GM06990 (cell line): ENCODE results near the gene PTK7.

Source experiments
- DNase-seq: peaks from one replicate; pipeline ENCODE4 v3.0.0-alpha.2; 2011; ENCODE audit not compliant: insufficient read length; ENCODE audit errors: extremely low read depth
- H3K27me3 ChIP-seq: replicated peaks from 2 replicates; pipeline ENCODE4 v1.6.0; 2011; ENCODE audit warnings: low read length; ENCODE audit not compliant: control insufficient read depth, insufficient read depth
- H3K36me3 ChIP-seq: 2 replicates; pipeline ENCODE4 v1.5.1; 2011; ENCODE audit warnings: low read length; ENCODE audit not compliant: control insufficient read depth, insufficient read depth
- H3K4me3 ChIP-seq: replicated peaks from 2 replicates; pipeline ENCODE4 v1.5.1; 2011; ENCODE audit warnings: low read depth, mild to moderate bottlenecking, control low read depth, low read length
- CTCF ChIP-seq: IDR thresholded peaks from 2 replicates; pipeline ENCODE4 v1.5.1; 2011; ENCODE audit warnings: low read length, control low read depth, mild to moderate bottlenecking, inconsistent platforms; ENCODE audit not compliant: insufficient read depth, poor library complexity, severe bottlenecking

The PTK7 gene

GRCh38 chr6:43185391-43185985, 109.4 kb downstream of the PTK7 start:
- no peak for TF ChIP-seq CTCF
- Histone ChIP-seq H3K27me3 (no peaks in the 10 kb centered on the region), H3K36me3 (peaks cover 20% of the 10 kb centered on the region), H3K4me3 (no peak overlapping the region)
- no peak for DNase-seq

- Histone ChIP-seq H3K36me3 (peaks cover 19% of the 10 kb centered on the region), H3K27me3 (no peaks in the 10 kb centered on the region), H3K4me3 (no peak overlapping the region)
- no peak for TF ChIP-seq CTCF
- no peak for DNase-seq
Measured at GRCh38 chr6:43186019-43186418, 109.9 kb downstream of the PTK7 start.

GRCh38 chr6:43186706-43187105, 110.6 kb downstream of the PTK7 start:
- Histone ChIP-seq H3K36me3 (peaks cover 18% of the 10 kb centered on the region), H3K4me3 (no peak overlapping the region), H3K27me3 (no peaks in the 10 kb centered on the region)
- no peak for DNase-seq
- no peak for TF ChIP-seq CTCF

GRCh38 chr6:43187821-43188220, 111.7 kb downstream of the PTK7 start:
- Histone ChIP-seq H3K4me3 (no peak overlapping the region), H3K36me3 (peaks cover 20% of the 10 kb centered on the region), H3K27me3 (no peaks in the 10 kb centered on the region)
- DNase-seq: no peak
- no peak for TF ChIP-seq CTCF

GRCh38 chr6:43188426-43188825, 112.3 kb downstream of the PTK7 start:
- no peak overlapping the region for H3K4me3 ChIP-seq
- TF ChIP-seq CTCF: no peak
- H3K27me3 ChIP-seq: no peaks in the 10 kb centered on the region
- peaks cover 22% of the 10 kb centered on the region for H3K36me3 ChIP-seq
- DNase-seq: no peak

- DNase-seq: no peak
- no peak overlapping the region for H3K4me3 ChIP-seq
- no peaks in the 10 kb centered on the region for H3K27me3 ChIP-seq
- TF ChIP-seq CTCF: no peak
- H3K36me3 ChIP-seq: peaks cover 24% of the 10 kb centered on the region
Measured at GRCh38 chr6:43189776-43190304, 113.7 kb downstream of the PTK7 start.
